HepG2 (cell line): ENCODE measurements around the gene GTF2H4. TPM values are rescaled to one million over a fixed set of nuclear protein-coding genes. Genes with fewer than 3 reads are reported as not detected.
A peak's percentile ranks its signal among the peaks of the same experiment; 100 is the strongest.

Experiments
- AGO2 ChIP-seq: fragments of 200-400 bp; formaldehyde crosslinking; optimal IDR thresholded peaks from 2 replicates; pipeline ENCODE3; 2017; ENCODE audit warnings: mild to moderate bottlenecking, low read depth, low read length, moderate library complexity
- KAT8 ChIP-seq: IDR thresholded peaks from 2 replicates; pipeline ENCODE4 v1.6.1; 2016; ENCODE audit warnings: missing genetic modification reagents, missing compliant biosample characterization
- KDM5B ChIP-seq: sonication (generic); formaldehyde crosslinking; IDR thresholded peaks from 2 replicates; pipeline ENCODE4 v1.4.0; 2020; ENCODE audit warnings: missing genetic modification reagents, mild to moderate bottlenecking, borderline replicate concordance
- KLF12 ChIP-seq: sonication (generic); formaldehyde crosslinking; IDR thresholded peaks from 2 replicates; pipeline ENCODE4 v1.4.0; 2020; ENCODE audit warnings: missing genetic modification reagents, borderline replicate concordance
- MYC ChIP-seq: sonication (generic); formaldehyde crosslinking; IDR thresholded peaks from 2 replicates; pipeline ENCODE4 v1.9.0; 2021; ENCODE audit warnings: missing genetic modification reagents, borderline replicate concordance
- NFE2L1 ChIP-seq: sonication (generic); formaldehyde crosslinking; IDR thresholded peaks from 2 replicates; pipeline ENCODE4 v1.4.0; 2020; ENCODE audit warnings: missing genetic modification reagents, mild to moderate bottlenecking, borderline replicate concordance
- PBX3 ChIP-seq: sonication (generic); formaldehyde crosslinking; IDR thresholded peaks from 2 replicates; pipeline ENCODE4 v1.8.1; 2023; ENCODE audit warnings: missing genetic modification reagents, inconsistent platforms, borderline replicate concordance
- U2AF1 ChIP-seq: fragments of 200-400 bp; formaldehyde crosslinking; optimal IDR thresholded peaks from 2 replicates; pipeline ENCODE3; 2017; ENCODE audit warnings: mild to moderate bottlenecking, low read depth, low read length
- XRCC5 ChIP-seq: fragments of 200-400 bp; formaldehyde crosslinking; optimal IDR thresholded peaks from 2 replicates; pipeline ENCODE3; 2017; ENCODE audit warnings: mild to moderate bottlenecking, low read length
- ZNF512B ChIP-seq: sonication (generic); formaldehyde crosslinking; IDR thresholded peaks from 2 replicates; pipeline ENCODE4 v1.5.1; 2020; ENCODE audit warnings: missing genetic modification reagents, mild to moderate bottlenecking, borderline replicate concordance
- ZNF644 ChIP-seq: IDR thresholded peaks from 2 replicates; pipeline ENCODE4 v1.6.1; 2016; ENCODE audit warnings: low read depth
- ZNF777 ChIP-seq: sonication (generic); formaldehyde crosslinking; IDR thresholded peaks from 2 replicates; pipeline ENCODE4 v1.4.0; 2020; ENCODE audit warnings: missing genetic modification reagents
- ZSCAN12 ChIP-seq: sonication (generic); formaldehyde crosslinking; IDR thresholded peaks from 2 replicates; pipeline ENCODE4 v1.9.0; 2021; ENCODE audit warnings: mild to moderate bottlenecking, missing genetic modification reagents
- polyA plus RNA-seq, 8 experiments: library from polyadenylated mRNA; depleted of rRNA in 3 of 8; stranded (reverse) in 7 of 8; unstranded in 1 of 8; fragments of >200 nt; fragmentation: Illumina TruSeq in 4 of 8; extraction: Trizol in 4 of 8; gene quantifications; 2 replicates each; pipeline versions ENCODE4 v1.2.1 to v1.2.3, GENCODE V29; 2011 to 2016; ENCODE audit warnings: low read depth in 4 of 8, missing spikeins in 1 of 8, mixed read lengths in 1 of 8; ENCODE audit not compliant: insufficient read depth in 1 of 8
- total RNA-seq, 5 experiments: library from RNA; depleted of rRNA; stranded (reverse); fragments of >200 nt; fragmentation: Illumina TruSeq; extraction: Trizol; gene quantifications; 2 replicates each; pipeline ENCODE4 v1.2.3, GENCODE V29; 2016; ENCODE audit warnings: low read depth in 1 of 5
- TF ChIP-seq, protein P1 (sequence below): sonication (generic); formaldehyde crosslinking; IDR thresholded peaks from 2 replicates; pipeline ENCODE4 v1.5.0; 2020; ENCODE audit warnings: mild to moderate bottlenecking, missing genetic modification reagents, borderline replicate concordance

The GTF2H4 gene
- total and polyA plus RNA-seq, 2 of the 13 experiments (the other 11 are each of a cell fraction or from before 2014, with no cell fraction given): 15.9 to 49.3 TPM

GRCh38 chr6:30885999-30886896, 21.8 kb upstream of the GTF2H4 start (continued):
- TF ChIP-seq PBX3 (CRISPR knock-in tag): no peak
- no peak for TF ChIP-seq U2AF1
- TF ChIP-seq KDM5B (CRISPR knock-in tag): peak; percentile 12; the same call in 1 of the 2 replicates
- TF ChIP-seq, protein P1, sequence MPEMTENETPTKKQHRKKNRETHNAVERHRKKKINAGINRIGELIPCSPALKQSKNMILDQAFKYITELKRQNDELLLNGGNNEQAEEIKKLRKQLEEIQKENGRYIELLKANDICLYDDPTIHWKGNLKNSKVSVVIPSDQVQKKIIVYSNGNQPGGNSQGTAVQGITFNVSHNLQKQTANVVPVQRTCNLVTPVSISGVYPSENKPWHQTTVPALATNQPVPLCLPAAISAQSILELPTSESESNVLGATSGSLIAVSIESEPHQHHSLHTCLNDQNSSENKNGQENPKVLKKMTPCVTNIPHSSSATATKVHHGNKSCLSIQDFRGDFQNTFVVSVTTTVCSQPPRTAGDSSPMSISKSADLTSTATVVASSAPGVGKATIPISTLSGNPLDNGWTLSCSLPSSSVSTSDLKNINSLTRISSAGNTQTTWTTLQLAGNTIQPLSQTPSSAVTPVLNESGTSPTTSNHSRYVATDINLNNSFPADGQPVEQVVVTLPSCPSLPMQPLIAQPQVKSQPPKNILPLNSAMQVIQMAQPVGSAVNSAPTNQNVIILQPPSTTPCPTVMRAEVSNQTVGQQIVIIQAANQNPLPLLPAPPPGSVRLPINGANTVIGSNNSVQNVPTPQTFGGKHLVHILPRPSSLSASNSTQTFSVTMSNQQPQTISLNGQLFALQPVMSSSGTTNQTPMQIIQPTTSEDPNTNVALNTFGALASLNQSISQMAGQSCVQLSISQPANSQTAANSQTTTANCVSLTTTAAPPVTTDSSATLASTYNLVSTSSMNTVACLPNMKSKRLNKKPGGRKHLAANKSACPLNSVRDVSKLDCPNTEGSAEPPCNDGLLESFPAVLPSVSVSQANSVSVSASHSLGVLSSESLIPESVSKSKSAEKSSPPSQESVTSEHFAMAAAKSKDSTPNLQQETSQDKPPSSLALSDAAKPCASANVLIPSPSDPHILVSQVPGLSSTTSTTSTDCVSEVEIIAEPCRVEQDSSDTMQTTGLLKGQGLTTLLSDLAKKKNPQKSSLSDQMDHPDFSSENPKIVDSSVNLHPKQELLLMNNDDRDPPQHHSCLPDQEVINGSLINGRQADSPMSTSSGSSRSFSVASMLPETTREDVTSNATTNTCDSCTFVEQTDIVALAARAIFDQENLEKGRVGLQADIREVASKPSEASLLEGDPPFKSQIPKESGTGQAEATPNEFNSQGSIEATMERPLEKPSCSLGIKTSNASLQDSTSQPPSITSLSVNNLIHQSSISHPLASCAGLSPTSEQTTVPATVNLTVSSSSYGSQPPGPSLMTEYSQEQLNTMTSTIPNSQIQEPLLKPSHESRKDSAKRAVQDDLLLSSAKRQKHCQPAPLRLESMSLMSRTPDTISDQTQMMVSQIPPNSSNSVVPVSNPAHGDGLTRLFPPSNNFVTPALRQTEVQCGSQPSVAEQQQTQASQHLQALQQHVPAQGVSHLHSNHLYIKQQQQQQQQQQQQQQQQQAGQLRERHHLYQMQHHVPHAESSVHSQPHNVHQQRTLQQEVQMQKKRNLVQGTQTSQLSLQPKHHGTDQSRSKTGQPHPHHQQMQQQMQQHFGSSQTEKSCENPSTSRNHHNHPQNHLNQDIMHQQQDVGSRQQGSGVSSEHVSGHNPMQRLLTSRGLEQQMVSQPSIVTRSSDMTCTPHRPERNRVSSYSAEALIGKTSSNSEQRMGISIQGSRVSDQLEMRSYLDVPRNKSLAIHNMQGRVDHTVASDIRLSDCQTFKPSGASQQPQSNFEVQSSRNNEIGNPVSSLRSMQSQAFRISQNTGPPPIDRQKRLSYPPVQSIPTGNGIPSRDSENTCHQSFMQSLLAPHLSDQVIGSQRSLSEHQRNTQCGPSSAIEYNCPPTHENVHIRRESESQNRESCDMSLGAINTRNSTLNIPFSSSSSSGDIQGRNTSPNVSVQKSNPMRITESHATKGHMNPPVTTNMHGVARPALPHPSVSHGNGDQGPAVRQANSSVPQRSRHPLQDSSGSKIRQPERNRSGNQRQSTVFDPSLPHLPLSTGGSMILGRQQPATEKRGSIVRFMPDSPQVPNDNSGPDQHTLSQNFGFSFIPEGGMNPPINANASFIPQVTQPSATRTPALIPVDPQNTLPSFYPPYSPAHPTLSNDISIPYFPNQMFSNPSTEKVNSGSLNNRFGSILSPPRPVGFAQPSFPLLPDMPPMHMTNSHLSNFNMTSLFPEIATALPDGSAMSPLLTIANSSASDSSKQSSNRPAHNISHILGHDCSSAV (CRISPR knock-in tag): no peak
- no peak for TF ChIP-seq KLF12 (CRISPR knock-in tag)
- TF ChIP-seq ZNF512B (CRISPR knock-in tag): 0 out of 2 replicates have a peak, but pooled peaks have one; percentile 7
- no peak for TF ChIP-seq NFE2L1 (CRISPR knock-in tag)
- no peak for TF ChIP-seq ZSCAN12 (CRISPR knock-in tag)
- TF ChIP-seq KAT8 (CRISPR knock-in tag): peak; percentile 60; the same call in 1 of the 2 replicates
- TF ChIP-seq XRCC5: peak; percentile 22
- TF ChIP-seq MYC (CRISPR knock-in tag): peak; percentile 31
- TF ChIP-seq AGO2: no peak
- 0 out of 2 replicates have a peak, but pooled peaks have one; percentile 37 for TF ChIP-seq ZNF644 (CRISPR knock-in tag)
- TF ChIP-seq ZNF777: peak; percentile 32; the same call in 1 of the 2 replicates
